Measurements from ENCODE around the gene CCDC33.

CCDC33 gene

GRCh38 chr15:74373056-74373650, 137.0 kb downstream of the CCDC33 start:
- no peaks in the 10 kb centered on the region for H3K9me3 ChIP-seq (ENCODE audit: control insufficient read depth, insufficient read depth, low read depth, low read length)
- peaks cover 9% of the 10 kb centered on the region for H3K4me1 ChIP-seq (ENCODE audit: control insufficient read depth, insufficient read depth, low read length)
- POLR2A ChIA-PET, result interaction anchor here (0.6 kb wide), 1 partner anchor 63 kb away, joined by 3 read pairs; no protein-coding TSS in a partner anchor
- CTCF ChIA-PET, result interaction anchor here (0.5 to 25.1 kb wide), 35 partner anchors 8 to 1623 kb away, joined by 3 to 768 read pairs (median 4); partner anchors contain the start of gene SEMA7A
- no peak overlapping the region for H3K4me3 ChIP-seq (ENCODE audit: low read depth, low read length)
- TF ChIP-seq PRDM2 (tag by site-specific recombination; IDR thresholded peaks at IDR 0.05; ENCODE audit: borderline replicate concordance) (0 out of 2 replicates have a peak, but pooled peaks have one; percentile 72), SETDB1 (IDR thresholded peaks at IDR 0.05; ENCODE audit: insufficient read length, low read length) (no peak), ZNF76 (tag by site-specific recombination; IDR thresholded peaks at IDR 0.05; ENCODE audit: borderline replicate concordance, low read depth) (no peak)
- H3K36me3 ChIP-seq (ENCODE audit: control insufficient read depth in 2 of 2, insufficient read depth in 1 of 2, low read length in 2 of 2), result no peaks in the 10 kb centered on the region
- peak overlapping the region; percentile 54; the same call in 1 of the 2 replicates for H3K27ac ChIP-seq (ENCODE audit: extremely low read depth, low read depth, low read length)

DNA sequence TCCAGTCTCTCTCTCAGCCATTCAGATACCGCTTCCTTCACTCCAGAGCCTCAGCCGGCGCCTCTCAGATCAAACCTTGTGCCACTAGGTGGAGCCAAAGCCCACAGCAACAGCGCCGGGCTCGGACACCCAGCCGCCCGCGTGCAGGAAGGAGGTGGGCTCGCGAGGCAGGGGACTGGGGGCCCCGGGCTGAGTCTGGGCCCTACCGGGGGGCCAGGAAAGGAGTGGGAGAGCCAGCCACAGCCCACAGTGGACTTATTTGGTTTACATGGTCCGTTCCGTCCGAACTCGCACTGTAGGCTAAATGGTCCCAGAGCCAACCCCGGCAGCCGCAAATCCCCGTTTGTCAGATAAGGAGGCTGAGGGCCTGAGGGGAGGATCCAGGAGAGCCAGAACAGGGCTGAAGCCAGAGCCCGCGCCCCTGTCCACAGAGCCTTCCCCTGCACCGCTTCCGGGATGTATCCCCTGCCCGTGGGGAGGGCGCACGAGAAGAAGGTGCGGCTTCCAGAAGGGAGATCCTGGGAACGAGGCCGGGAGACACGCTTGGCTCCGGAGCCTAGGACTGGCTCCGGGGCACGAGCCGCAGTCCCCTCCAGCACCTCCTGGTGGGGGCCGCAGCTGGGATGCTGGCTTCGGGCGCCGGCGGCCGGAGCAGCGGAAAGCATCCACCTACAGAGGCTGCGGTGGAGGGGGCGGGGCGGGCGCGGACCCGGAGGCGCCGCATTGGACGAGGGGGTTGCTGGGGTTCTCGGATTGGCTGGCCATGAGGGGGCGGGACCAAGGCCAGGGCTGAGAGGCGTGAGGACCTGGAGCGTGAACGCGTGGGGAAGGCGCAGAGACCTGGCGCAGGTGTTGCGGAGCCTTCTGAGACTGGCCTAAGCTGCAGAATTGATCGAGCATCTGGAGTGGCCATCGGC, 137.9 kb downstream of the CCDC33 start:
- H3K27ac ChIP-seq (ENCODE audit: extremely low read depth, low read depth, low read length), result peak overlapping the region; percentile 54; the same call in 1 of the 2 replicates
- TF ChIP-seq ZNF645 (tag by site-specific recombination; IDR thresholded peaks at IDR 0.05) (no peak), ZNF768 (tag by site-specific recombination; IDR thresholded peaks at IDR 0.05) (no peak), REPIN1 (tag by site-specific recombination; IDR thresholded peaks at IDR 0.05; ENCODE audit: low read depth) (no peak), GLI4 (tag by site-specific recombination; IDR thresholded peaks at IDR 0.05) (no peak), ZNF629 (tag by site-specific recombination; IDR thresholded peaks at IDR 0.05) (peak; percentile 51), ZNF266 (tag by site-specific recombination; IDR thresholded peaks at IDR 0.05; ENCODE audit: low read depth) (no peak), KLF1 (tag by site-specific recombination; IDR thresholded peaks at IDR 0.05) (no peak), ZNF223 (tag by site-specific recombination; IDR thresholded peaks at IDR 0.05) (no peak), HIC1 (tag by site-specific recombination; IDR thresholded peaks at IDR 0.05) (no peak), ZNF239 (tag by site-specific recombination; IDR thresholded peaks at IDR 0.05) (no peak), ZNF623 (tag by site-specific recombination; IDR thresholded peaks at IDR 0.05) (no peak), ZNF677 (tag by site-specific recombination; IDR thresholded peaks at IDR 0.05) (no peak), ZNF549 (tag by site-specific recombination; IDR thresholded peaks at IDR 0.05) (no peak), PRDM1 (tag by site-specific recombination; IDR thresholded peaks at IDR 0.05) (no peak), ZBTB10 (tag by site-specific recombination; IDR thresholded peaks at IDR 0.05) (peak; percentile 84), BCL11B (tag by site-specific recombination; IDR thresholded peaks at IDR 0.05; ENCODE audit: low read depth) (peak; percentile 83; the same call in 1 of the 2 replicates)

More for the DNA sequence above, 137.9 kb downstream of the CCDC33 start:
- Histone ChIP-seq H3K4me1 (ENCODE audit: control insufficient read depth, insufficient read depth, low read length) (peaks cover 9% of the 10 kb centered on the region), H3K9me3 (ENCODE audit: control insufficient read depth, insufficient read depth, low read depth, low read length) (no peaks in the 10 kb centered on the region), H3K36me3 (ENCODE audit: control insufficient read depth in 2 of 2, insufficient read depth in 1 of 2, low read length in 2 of 2) (no peaks in the 10 kb centered on the region), H3K4me3 (ENCODE audit: low read depth, low read length) (peak overlapping the region; percentile 45)
- POLR2A ChIA-PET, result interaction anchor here (0.6 to 1.3 kb wide), 4 partner anchors 64 to 242 kb away, joined by 3 to 6 read pairs (median 4); partner anchors contain the start of gene UBL7
- CTCF ChIA-PET, result interaction anchor here (0.5 to 25.1 kb wide), 52 partner anchors 8 to 599 kb away, joined by 3 to 768 read pairs (median 4); partner anchors contain the start of genes SEMA7A and UBL7
